ENCODE results near the gene BLTP3A.

DNA sequence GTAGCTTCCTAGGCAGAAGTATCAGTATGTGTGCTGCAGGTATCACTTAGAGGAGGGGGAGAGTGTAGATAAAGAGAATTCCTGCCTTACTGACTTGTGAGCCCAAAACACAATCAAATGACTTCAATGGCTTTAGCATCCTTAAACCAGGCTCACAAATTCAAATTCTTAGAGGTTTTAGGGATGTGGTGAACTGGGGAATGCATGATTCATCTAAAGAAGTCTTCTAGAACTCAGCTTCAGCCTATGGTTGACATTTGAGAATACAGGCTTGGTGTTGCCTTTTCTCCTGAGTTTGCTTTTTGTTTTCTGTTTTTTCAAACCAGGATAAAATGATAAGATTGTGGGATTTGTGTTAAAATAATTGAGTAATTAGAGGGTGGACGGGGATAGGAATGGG is 20.2 kb upstream of the BLTP3A start:
- TF ChIP-seq, protein P1, sequence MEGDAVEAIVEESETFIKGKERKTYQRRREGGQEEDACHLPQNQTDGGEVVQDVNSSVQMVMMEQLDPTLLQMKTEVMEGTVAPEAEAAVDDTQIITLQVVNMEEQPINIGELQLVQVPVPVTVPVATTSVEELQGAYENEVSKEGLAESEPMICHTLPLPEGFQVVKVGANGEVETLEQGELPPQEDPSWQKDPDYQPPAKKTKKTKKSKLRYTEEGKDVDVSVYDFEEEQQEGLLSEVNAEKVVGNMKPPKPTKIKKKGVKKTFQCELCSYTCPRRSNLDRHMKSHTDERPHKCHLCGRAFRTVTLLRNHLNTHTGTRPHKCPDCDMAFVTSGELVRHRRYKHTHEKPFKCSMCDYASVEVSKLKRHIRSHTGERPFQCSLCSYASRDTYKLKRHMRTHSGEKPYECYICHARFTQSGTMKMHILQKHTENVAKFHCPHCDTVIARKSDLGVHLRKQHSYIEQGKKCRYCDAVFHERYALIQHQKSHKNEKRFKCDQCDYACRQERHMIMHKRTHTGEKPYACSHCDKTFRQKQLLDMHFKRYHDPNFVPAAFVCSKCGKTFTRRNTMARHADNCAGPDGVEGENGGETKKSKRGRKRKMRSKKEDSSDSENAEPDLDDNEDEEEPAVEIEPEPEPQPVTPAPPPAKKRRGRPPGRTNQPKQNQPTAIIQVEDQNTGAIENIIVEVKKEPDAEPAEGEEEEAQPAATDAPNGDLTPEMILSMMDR (IDR thresholded peaks at IDR 0.05) = no peak
- no peak for TF ChIP-seq POLR2A (IDR thresholded peaks at IDR 0.05)

Measured in tibial nerve (tissue), 3 donors.